H9 (cell line): ENCODE results near the gene NOSIP. TPM values are rescaled to one million over a fixed set of nuclear protein-coding genes. Genes with fewer than 3 reads are reported as not detected.

Experiments
- DNase-seq: peaks from one replicate; pipeline ENCODE4 v3.0.0-alpha.2; 2017
- H2AFZ ChIP-seq: one replicate; pipeline ENCODE4 v1.6.1; 2013; ENCODE audit warnings: mild to moderate bottlenecking, low read length, control low read depth, moderate library complexity
- H2AK5ac ChIP-seq: 2 replicates; pipeline ENCODE4 v1.6.1; 2013; ENCODE audit warnings: low read length, control low read depth, mixed read lengths; ENCODE audit not compliant: insufficient read length
- H2BK120ac ChIP-seq: one replicate; pipeline ENCODE4 v1.6.1; 2013; ENCODE audit warnings: low read depth, mild to moderate bottlenecking, low read length, control low read depth, inconsistent platforms; ENCODE audit not compliant: poor library complexity, severe bottlenecking
- H2BK12ac ChIP-seq: 2 replicates; pipeline ENCODE4 v1.6.1; 2013; ENCODE audit warnings: low read length, control low read depth, mixed read lengths, low read depth; ENCODE audit not compliant: insufficient read length
- H2BK15ac ChIP-seq: 2 replicates; pipeline ENCODE4 v1.6.1; 2013; ENCODE audit warnings: low read depth, low read length, control low read depth
- H2BK20ac ChIP-seq: one replicate; pipeline ENCODE4 v1.6.1; 2013; ENCODE audit warnings: low read depth, mild to moderate bottlenecking, low read length, control low read depth, inconsistent platforms; ENCODE audit not compliant: poor library complexity, severe bottlenecking
- H2BK5ac ChIP-seq: 2 replicates; pipeline ENCODE4 v1.6.1; 2013; ENCODE audit warnings: low read length, control low read depth, mixed read lengths; ENCODE audit not compliant: insufficient read length
- H3K14ac ChIP-seq: 2 replicates; pipeline ENCODE4 v1.6.1; 2013; ENCODE audit warnings: low read length, control low read depth; ENCODE audit not compliant: insufficient read depth
- H3K18ac ChIP-seq: 2 replicates; pipeline ENCODE4 v1.6.1; 2013; ENCODE audit warnings: low read depth, mild to moderate bottlenecking, mixed read lengths, low read length, control low read depth; ENCODE audit not compliant: insufficient read length
- H3K23ac ChIP-seq: 2 replicates; pipeline ENCODE4 v1.6.1; 2013; ENCODE audit warnings: low read length, control low read depth, mixed read lengths, low read depth; ENCODE audit not compliant: insufficient read length
- H3K23me2 ChIP-seq: 2 replicates; pipeline ENCODE4 v1.6.1; 2013; ENCODE audit warnings: low read depth, mild to moderate bottlenecking, mixed read lengths, low read length, control low read depth; ENCODE audit not compliant: insufficient read length, poor library complexity, severe bottlenecking
- H3K27ac ChIP-seq: 2 replicates; pipeline ENCODE4 v1.5.1; 2013; ENCODE audit warnings: low read length, control low read depth, mixed read lengths, low read depth; ENCODE audit not compliant: insufficient read length
- H3K27me3 ChIP-seq: 2 replicates; pipeline ENCODE4 v1.6.1; 2013; ENCODE audit warnings: low read length, control low read depth, inconsistent platforms; ENCODE audit not compliant: insufficient read depth
- H3K4ac ChIP-seq: 2 replicates; pipeline ENCODE4 v1.6.1; 2013; ENCODE audit warnings: low read depth, mild to moderate bottlenecking, control low read depth, inconsistent platforms, low read length, moderate library complexity
- H3K4me1 ChIP-seq: 2 replicates; pipeline ENCODE4 v1.6.1; 2013; ENCODE audit warnings: low read length, control low read depth, inconsistent platforms; ENCODE audit not compliant: insufficient read depth
- H3K4me2 ChIP-seq: 2 replicates; pipeline ENCODE4 v1.6.1; 2013; ENCODE audit warnings: low read length, control low read depth, mixed read lengths; ENCODE audit not compliant: insufficient read length, insufficient read depth
- H3K56ac ChIP-seq: 2 replicates; pipeline ENCODE4 v1.6.1; 2013; ENCODE audit warnings: low read depth, mild to moderate bottlenecking, mixed read lengths, low read length, control low read depth; ENCODE audit not compliant: insufficient read length
- H3K79me1 ChIP-seq: 2 replicates; pipeline ENCODE4 v1.6.1; 2013; ENCODE audit warnings: low read depth, mild to moderate bottlenecking, moderate library complexity, low read length, control low read depth, inconsistent platforms; ENCODE audit not compliant: insufficient read depth, poor library complexity, severe bottlenecking
- H3K79me2 ChIP-seq: 2 replicates; pipeline ENCODE4 v1.6.1; 2013; ENCODE audit warnings: low read length, control low read depth, inconsistent platforms; ENCODE audit not compliant: insufficient read depth
- H3K9ac ChIP-seq: 2 replicates; pipeline ENCODE4 v1.6.1; 2013; ENCODE audit warnings: low read length, control low read depth, mixed read lengths; ENCODE audit not compliant: insufficient read length; ENCODE audit errors: extremely low read depth
- H3K9me3 ChIP-seq: one replicate; pipeline ENCODE4 v1.6.1; 2013; ENCODE audit warnings: low read depth, low read length, inconsistent platforms; ENCODE audit not compliant: control insufficient read depth
- H3T11ph ChIP-seq: one replicate; pipeline ENCODE4 v1.6.1; 2013; ENCODE audit warnings: mild to moderate bottlenecking, low read length, control low read depth, inconsistent platforms
- H4K20me1 ChIP-seq: one replicate; pipeline ENCODE4 v1.6.1; 2013; ENCODE audit not compliant: control insufficient read depth, insufficient read length, insufficient read depth
- H4K5ac ChIP-seq: 2 replicates; pipeline ENCODE4 v1.6.1; 2013; ENCODE audit warnings: low read depth, mild to moderate bottlenecking, mixed read lengths, low read length, control low read depth; ENCODE audit not compliant: insufficient read length
- H4K8ac ChIP-seq: replicated peaks from 2 replicates; pipeline ENCODE4 v1.6.1; 2013; ENCODE audit warnings: low read length, control low read depth, mixed read lengths, low read depth; ENCODE audit not compliant: insufficient read length
- H4K91ac ChIP-seq: 2 replicates; pipeline ENCODE4 v1.6.1; 2013; ENCODE audit warnings: low read depth, mild to moderate bottlenecking, moderate library complexity, mixed read lengths, low read length, control low read depth; ENCODE audit not compliant: insufficient read length
- H3K27ac Mint-ChIP-seq, 3 experiments: 2 replicates in 2 of 3; 3 replicates in 1 of 3; pipeline ENCODE4 v1.8.0; 2020 to 2021; ENCODE audit warnings: mixed read lengths in 3 of 3, mild to moderate bottlenecking in 1 of 3, moderate library complexity in 1 of 3
- H3K27me3 Mint-ChIP-seq: 2 replicates; pipeline ENCODE4 v1.8.0; 2021; ENCODE audit warnings: low read depth, mild to moderate bottlenecking, moderate library complexity, mixed read lengths
- H3K36me3 Mint-ChIP-seq, 3 experiments: 2 replicates in 2 of 3; 3 replicates in 1 of 3; pipeline ENCODE4 v1.8.0; 2020 to 2021; ENCODE audit warnings: low read depth in 3 of 3, mixed read lengths in 3 of 3; ENCODE audit not compliant: insufficient read depth in 1 of 3
- H3K4me1 Mint-ChIP-seq, 2 experiments: 2 replicates each; pipeline ENCODE4 v1.8.0; 2020; ENCODE audit warnings: mixed read lengths in 2 of 2
- H3K4me3 Mint-ChIP-seq, 2 experiments: 2 replicates in 1 of 2; 3 replicates in 1 of 2; pipeline ENCODE4 v1.8.0; 2020 to 2021; ENCODE audit warnings: mild to moderate bottlenecking in 2 of 2, mixed read lengths in 2 of 2, moderate library complexity in 1 of 2
- H3K9me3 Mint-ChIP-seq, 2 experiments: 2 replicates in 1 of 2; 3 replicates in 1 of 2; pipeline ENCODE4 v1.8.0; 2020; ENCODE audit warnings: mild to moderate bottlenecking in 2 of 2, mixed read lengths in 2 of 2, moderate library complexity in 1 of 2
- WGBS: extraction: QIAGEN DNeasy Blood & Tissue Kit; methylation state at CpG from one replicate; pipeline ENCODE4 v1.1.7; 2013; ENCODE audit warnings: missing lambda C conversion rate, low lambda C conversion rate, mixed read lengths; ENCODE audit not compliant: insufficient read length; ENCODE audit errors: extremely low coverage; 5-methylcytosine and 5-hydroxymethylcytosine counted together
- total RNA-seq: library from RNA; stranded (reverse); gene quantifications from 2 replicates; pipeline ENCODE4 v1.2.1, GENCODE V29; 2021
- TF ChIP-seq, protein P1 (sequence below): fragments of 200-600 bp; sonication (generic); conservative IDR thresholded peaks from 3 replicates; pipeline ENCODE4 v1.8.0; 2021; ENCODE audit warnings: antibody characterized with exemption, mild to moderate bottlenecking

Gene NOSIP
- total RNA-seq, 1 experiment from 2014 or later = 78.4 TPM

DNA sequence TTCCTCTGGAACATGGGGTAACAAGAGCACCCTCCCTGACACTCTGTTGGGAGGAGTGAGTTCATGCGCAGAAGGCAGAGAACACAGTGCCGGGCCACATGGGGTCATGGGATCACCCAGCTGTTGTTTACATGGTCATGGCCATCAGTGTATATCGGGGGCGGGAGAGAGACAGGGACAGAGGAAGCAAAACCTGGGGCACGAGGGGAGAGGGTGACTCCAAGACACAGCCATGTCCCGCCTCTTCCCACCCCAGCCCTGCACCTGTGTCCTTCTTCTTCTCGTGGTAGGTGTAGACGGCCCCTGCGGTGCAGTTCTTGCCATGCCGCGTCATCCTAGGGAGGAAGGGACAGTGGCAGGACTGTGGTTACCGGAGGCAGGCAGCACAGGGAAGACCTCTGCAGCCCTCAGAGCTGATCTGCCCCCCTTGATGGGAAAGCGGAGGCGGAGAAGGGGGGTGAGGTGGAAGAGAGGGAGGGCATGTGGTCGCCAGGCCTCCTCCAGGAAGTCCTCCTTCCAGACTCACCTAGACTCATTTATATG lies 19.9 kb downstream of the NOSIP start:
- Histone ChIP-seq H3T11ph (no peak overlapping the region), H3K79me2 (no peaks in the 10 kb centered on the region; the same call in 1 of the 2 replicates), H4K91ac (no peak overlapping the region), H2BK5ac (no peak overlapping the region), H3K9ac (no peak overlapping the region), H3K14ac (no peak overlapping the region), H2BK20ac (no peak overlapping the region), H2BK15ac (no peak overlapping the region), H3K23ac (no peak overlapping the region), H2AFZ (no peak overlapping the region), H3K4ac (no peak overlapping the region), H3K4me1 (peaks cover 2% of the 10 kb centered on the region; the same call in 1 of the 2 replicates), H4K20me1 (no peaks in the 10 kb centered on the region), H3K79me1 (no peaks in the 10 kb centered on the region), H3K9me3 (no peaks in the 10 kb centered on the region), H3K27me3 (no peaks in the 10 kb centered on the region), H4K5ac (no peak overlapping the region), H4K8ac (no peak overlapping the region), H3K27ac (no peak overlapping the region), H2BK120ac (no peak overlapping the region), H3K56ac (no peak overlapping the region), H2AK5ac (no peak overlapping the region), H3K23me2 (peaks cover 9% of the 10 kb centered on the region), H2BK12ac (no peak overlapping the region), H3K4me2 (no peak overlapping the region), H3K18ac (no peak overlapping the region)
- peaks cover 23 to 27% (median 24%) of the 10 kb centered on the region in 3 experiments for H3K36me3 Mint-ChIP-seq
- peak overlapping the region; percentile 82 to 91 (median 85) for H3K27ac Mint-ChIP-seq
- no peaks in the 10 kb centered on the region for H3K27me3 Mint-ChIP-seq
- H3K9me3 Mint-ChIP-seq = no peaks in the 10 kb centered on the region
- TF ChIP-seq, protein P1, sequence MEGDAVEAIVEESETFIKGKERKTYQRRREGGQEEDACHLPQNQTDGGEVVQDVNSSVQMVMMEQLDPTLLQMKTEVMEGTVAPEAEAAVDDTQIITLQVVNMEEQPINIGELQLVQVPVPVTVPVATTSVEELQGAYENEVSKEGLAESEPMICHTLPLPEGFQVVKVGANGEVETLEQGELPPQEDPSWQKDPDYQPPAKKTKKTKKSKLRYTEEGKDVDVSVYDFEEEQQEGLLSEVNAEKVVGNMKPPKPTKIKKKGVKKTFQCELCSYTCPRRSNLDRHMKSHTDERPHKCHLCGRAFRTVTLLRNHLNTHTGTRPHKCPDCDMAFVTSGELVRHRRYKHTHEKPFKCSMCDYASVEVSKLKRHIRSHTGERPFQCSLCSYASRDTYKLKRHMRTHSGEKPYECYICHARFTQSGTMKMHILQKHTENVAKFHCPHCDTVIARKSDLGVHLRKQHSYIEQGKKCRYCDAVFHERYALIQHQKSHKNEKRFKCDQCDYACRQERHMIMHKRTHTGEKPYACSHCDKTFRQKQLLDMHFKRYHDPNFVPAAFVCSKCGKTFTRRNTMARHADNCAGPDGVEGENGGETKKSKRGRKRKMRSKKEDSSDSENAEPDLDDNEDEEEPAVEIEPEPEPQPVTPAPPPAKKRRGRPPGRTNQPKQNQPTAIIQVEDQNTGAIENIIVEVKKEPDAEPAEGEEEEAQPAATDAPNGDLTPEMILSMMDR = no peak
- H3K4me1 Mint-ChIP-seq = peaks cover 9 to 26% of the 10 kb centered on the region in 2 experiments
- peak overlapping the region in 1 of 2 experiments; percentile 10; a peak in 1 of 5 replicates for H3K4me3 Mint-ChIP-seq
- no CpG with 5 or more reads among the region's 15 CpGs for WGBS
- peak; percentile 60 for DNase-seq
